Sigmoid colon (tissue), 4 donors: Measurements from ENCODE around the gene NR1D2.

ENCODE experiments used
- EP300 ChIP-seq, 4 donors: sonication (generic); formaldehyde crosslinking; IDR thresholded peaks; one replicate each; pipeline ENCODE4 v1.6.1; 2017; ENCODE audit warnings: antibody characterized with exemption in 4 of 4
- POLR2A ChIP-seq, 2 donors: fragments of 450-650 bp; IDR thresholded peaks; one replicate each; pipeline ENCODE4 v1.6.1; 2016; ENCODE audit warnings: antibody characterized with exemption in 2 of 2, mild to moderate bottlenecking in 2 of 2, moderate library complexity in 2 of 2
- POLR2AphosphoS5 ChIP-seq, 4 donors: sonication (generic); formaldehyde crosslinking; IDR thresholded peaks; one replicate each; pipeline ENCODE4 v1.6.1; 2017; ENCODE audit warnings: antibody characterized with exemption in 4 of 4
- TF ChIP-seq, protein P1 (sequence below), 4 experiments: fragments of 450-650 bp in 3 of 4; fragments of 200-600 bp in 1 of 4; IDR thresholded peaks; one replicate each; pipeline ENCODE4 v1.5.1; 2016 to 2019; ENCODE audit warnings: antibody characterized with exemption in 4 of 4, mild to moderate bottlenecking in 3 of 4, moderate library complexity in 2 of 4

DNA sequence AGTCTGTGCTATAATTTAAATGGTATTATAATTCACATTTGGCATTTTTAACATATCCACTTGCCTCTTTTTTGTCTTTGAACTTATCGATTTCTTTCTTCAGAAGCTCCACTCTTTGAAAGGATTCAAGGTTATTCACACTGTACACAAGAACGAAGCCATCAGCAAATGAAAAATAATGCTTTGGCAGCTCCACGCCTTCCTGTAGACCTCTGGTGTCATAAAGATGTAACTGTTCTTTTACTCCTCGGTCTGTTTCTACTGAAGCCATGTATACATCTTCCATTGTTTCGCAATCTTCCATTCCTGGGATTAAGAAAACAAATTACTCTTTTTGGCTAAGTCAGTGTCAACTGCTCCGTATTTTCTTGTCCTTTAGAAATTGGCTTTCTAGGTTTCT is 44.3 kb upstream of the NR1D2 start:
- TF ChIP-seq, protein P1, sequence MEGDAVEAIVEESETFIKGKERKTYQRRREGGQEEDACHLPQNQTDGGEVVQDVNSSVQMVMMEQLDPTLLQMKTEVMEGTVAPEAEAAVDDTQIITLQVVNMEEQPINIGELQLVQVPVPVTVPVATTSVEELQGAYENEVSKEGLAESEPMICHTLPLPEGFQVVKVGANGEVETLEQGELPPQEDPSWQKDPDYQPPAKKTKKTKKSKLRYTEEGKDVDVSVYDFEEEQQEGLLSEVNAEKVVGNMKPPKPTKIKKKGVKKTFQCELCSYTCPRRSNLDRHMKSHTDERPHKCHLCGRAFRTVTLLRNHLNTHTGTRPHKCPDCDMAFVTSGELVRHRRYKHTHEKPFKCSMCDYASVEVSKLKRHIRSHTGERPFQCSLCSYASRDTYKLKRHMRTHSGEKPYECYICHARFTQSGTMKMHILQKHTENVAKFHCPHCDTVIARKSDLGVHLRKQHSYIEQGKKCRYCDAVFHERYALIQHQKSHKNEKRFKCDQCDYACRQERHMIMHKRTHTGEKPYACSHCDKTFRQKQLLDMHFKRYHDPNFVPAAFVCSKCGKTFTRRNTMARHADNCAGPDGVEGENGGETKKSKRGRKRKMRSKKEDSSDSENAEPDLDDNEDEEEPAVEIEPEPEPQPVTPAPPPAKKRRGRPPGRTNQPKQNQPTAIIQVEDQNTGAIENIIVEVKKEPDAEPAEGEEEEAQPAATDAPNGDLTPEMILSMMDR (IDR thresholded peaks at IDR 0.05) = no peak
- TF ChIP-seq EP300 (IDR thresholded peaks at IDR 0.05) (no peak), POLR2AphosphoS5 (IDR thresholded peaks at IDR 0.05) (no peak), POLR2A (IDR thresholded peaks at IDR 0.05) (no peak)
